PFSK-1 (cell line): ENCODE data around the gene PRIMA1.

Experiments
- FOXP2 ChIP-seq: optimal IDR thresholded peaks from 2 replicates; pipeline ENCODE3; 2011; ENCODE audit warnings: borderline replicate concordance, control low read depth, inconsistent platforms; ENCODE audit not compliant: insufficient read depth; ENCODE audit errors: extremely low read length, extremely low read depth
- POLR2AphosphoS5 ChIP-seq: IDR thresholded peaks from 2 replicates; pipeline ENCODE4 v1.6.1; 2012; ENCODE audit warnings: low read depth, mild to moderate bottlenecking, control low read depth, low read length, moderate library complexity
- REST ChIP-seq, 2 experiments: IDR thresholded peaks; 2 replicates each; pipeline versions ENCODE4 v1.6.1 to v1.8.0; 2011 to 2012; ENCODE audit warnings: low read depth in 2 of 2, low read length in 2 of 2, control low read depth in 1 of 2, inconsistent platforms in 1 of 2, mild to moderate bottlenecking in 1 of 2, moderate library complexity in 1 of 2; ENCODE audit not compliant: insufficient read depth in 1 of 2
- SIN3A ChIP-seq: IDR thresholded peaks from 2 replicates; pipeline ENCODE4 v1.6.1; 2012; ENCODE audit warnings: mild to moderate bottlenecking, low read length, moderate library complexity, borderline replicate concordance; ENCODE audit not compliant: insufficient read depth
- TAF1 ChIP-seq: IDR thresholded peaks from 2 replicates; pipeline ENCODE4 v1.6.1; 2012; ENCODE audit warnings: low read length, control low read depth, borderline replicate concordance; ENCODE audit not compliant: insufficient read depth

The PRIMA1 gene

GRCh38 chr14:93690146-93690545 is 98.1 kb downstream of the PRIMA1 start:
- TF ChIP-seq REST (IDR thresholded peaks at IDR 0.05; ENCODE audit: insufficient read depth in 1 of 2, low read depth in 2 of 2, low read length in 2 of 2) (no peak), FOXP2 (no peak), SIN3A (no peak), POLR2AphosphoS5 (no peak), TAF1 (no peak)

GRCh38 chr14:93688820-93689219 is 99.5 kb downstream of the PRIMA1 start:
- TF ChIP-seq FOXP2 (no peak), REST (IDR thresholded peaks at IDR 0.05; ENCODE audit: insufficient read depth in 1 of 2, low read depth in 2 of 2, low read length in 2 of 2) (no peak), POLR2AphosphoS5 (no peak), SIN3A (no peak), TAF1 (no peak)

GRCh38 chr14:93688239-93688666 is 100.0 kb downstream of the PRIMA1 start:
- no peak for TF ChIP-seq FOXP2
- no peak for TF ChIP-seq POLR2AphosphoS5
- TF ChIP-seq TAF1: no peak
- TF ChIP-seq SIN3A: no peak
- TF ChIP-seq REST (IDR thresholded peaks at IDR 0.05; ENCODE audit: insufficient read depth in 1 of 2, low read depth in 2 of 2, low read length in 2 of 2): no peak

- no peak for TF ChIP-seq REST (IDR thresholded peaks at IDR 0.05; ENCODE audit: insufficient read depth in 1 of 2, low read depth in 2 of 2, low read length in 2 of 2)
- no peak for TF ChIP-seq TAF1
- TF ChIP-seq FOXP2: no peak
- no peak for TF ChIP-seq SIN3A
- no peak for TF ChIP-seq POLR2AphosphoS5
Measured at GRCh38 chr14:93686268-93686667, 102.0 kb downstream of the PRIMA1 start.

- TF ChIP-seq POLR2AphosphoS5 (no peak), TAF1 (no peak), REST (IDR thresholded peaks at IDR 0.05; ENCODE audit: insufficient read depth in 1 of 2, low read depth in 2 of 2, low read length in 2 of 2) (no peak), FOXP2 (no peak), SIN3A (no peak)
Measured at GRCh38 chr14:93685121-93685895, 103.0 kb downstream of the PRIMA1 start.
